DMS153 (cell line): ENCODE results near the gene GCKR.
A peak's percentile ranks its signal among the peaks of the same experiment; 100 is the strongest.

Source experiments
- DNase-seq: peaks from one replicate; lab custom pipeline; 2025; lab: John Stamatoyannopoulos, UW

The GCKR gene, protein sequence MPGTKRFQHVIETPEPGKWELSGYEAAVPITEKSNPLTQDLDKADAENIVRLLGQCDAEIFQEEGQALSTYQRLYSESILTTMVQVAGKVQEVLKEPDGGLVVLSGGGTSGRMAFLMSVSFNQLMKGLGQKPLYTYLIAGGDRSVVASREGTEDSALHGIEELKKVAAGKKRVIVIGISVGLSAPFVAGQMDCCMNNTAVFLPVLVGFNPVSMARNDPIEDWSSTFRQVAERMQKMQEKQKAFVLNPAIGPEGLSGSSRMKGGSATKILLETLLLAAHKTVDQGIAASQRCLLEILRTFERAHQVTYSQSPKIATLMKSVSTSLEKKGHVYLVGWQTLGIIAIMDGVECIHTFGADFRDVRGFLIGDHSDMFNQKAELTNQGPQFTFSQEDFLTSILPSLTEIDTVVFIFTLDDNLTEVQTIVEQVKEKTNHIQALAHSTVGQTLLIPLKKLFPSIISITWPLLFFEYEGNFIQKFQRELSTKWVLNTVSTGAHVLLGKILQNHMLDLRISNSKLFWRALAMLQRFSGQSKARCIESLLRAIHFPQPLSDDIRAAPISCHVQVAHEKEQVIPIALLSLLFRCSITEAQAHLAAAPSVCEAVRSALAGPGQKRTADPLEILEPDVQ

DNA sequence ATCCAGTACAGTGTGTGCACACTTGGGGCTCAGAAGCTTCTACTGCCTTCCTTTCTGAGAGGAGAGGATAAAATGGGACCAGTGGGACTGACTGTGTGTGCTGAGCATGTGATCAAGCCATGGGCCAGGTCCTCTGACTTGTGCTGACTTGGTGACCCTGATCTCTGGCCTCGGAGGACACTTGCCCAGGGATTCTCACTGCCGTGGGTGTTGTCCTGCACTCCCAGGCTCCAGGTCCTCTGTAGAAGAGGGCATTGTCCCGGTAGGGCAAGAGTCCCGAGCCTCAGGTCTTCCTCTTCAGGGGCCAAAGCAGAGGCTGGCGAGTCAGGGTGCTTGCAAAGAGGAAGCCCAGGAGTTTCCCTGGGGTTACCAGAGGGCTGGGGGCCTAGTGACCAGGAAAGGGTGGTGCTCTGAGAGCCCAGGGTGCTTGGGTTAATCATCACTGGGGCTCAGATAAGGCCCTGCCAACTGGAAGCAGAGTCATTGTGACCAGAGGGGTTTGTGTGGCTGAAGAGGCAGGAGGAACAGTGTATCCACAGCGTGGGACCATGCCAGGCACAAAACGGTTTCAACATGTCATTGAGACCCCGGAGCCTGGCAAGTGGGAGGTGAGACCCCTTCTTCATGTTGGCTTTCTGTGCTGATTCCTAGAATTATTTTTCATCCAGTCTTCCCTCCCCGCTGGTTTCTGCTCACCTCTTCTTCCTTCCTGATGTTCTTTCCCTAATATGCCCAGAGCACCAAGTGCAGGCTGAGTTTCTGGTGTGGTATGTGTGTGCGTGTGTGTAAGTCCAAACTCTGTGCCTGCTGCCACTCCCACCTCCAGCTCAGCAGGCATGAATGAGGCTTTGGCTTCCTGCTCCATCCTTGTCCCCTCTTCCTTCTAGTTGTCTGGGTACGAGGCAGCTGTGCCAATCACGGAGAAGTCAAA is at the start of gene GCKR:
Gene GCKR, plus strand, starts transcription at position 483 of the 931 bp plus-strand sequence. Its CDS starts 66 bp downstream, at position 549.
- DNase-seq: no peak

DNA sequence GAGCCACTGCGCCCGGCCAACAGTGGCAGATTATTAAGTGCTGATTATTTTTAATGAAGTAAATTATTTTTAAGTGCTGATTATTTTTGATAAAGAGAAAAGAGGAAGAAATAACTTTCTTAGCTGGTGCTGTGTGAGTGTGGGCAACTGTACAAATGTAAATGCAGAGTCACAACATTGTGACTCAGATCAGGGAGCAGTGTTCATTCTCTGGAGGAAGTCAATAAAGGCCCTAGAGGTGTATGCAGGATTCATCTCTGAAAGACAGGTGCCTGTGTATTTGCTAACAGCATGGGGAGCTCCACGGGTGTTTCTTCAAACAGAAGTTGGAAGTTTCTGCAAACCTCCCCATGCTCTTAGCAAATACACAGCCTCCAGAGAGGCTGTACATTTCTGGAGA is 48.3 kb upstream of the GCKR start:
- no peak for DNase-seq

DNA sequence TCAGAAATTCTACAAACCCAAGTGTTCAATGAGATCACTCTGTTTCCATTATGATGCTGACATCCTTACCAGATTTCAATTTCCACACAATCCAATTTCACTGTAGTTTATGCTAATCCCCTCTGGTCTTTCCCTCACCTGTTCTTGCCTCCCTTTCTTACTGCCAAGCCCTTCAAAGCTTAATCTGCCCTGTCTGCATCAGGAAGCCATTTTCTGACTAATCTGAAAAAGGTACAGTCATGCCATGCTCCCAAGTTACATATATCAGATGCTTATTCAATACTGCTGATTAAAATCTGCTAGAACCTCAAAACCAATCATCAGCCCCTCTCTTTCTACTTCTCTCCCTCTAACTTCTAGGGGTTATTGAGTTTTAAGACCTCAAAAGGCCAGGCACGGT is 45.5 kb upstream of the GCKR start:
- no peak for DNase-seq

DNA sequence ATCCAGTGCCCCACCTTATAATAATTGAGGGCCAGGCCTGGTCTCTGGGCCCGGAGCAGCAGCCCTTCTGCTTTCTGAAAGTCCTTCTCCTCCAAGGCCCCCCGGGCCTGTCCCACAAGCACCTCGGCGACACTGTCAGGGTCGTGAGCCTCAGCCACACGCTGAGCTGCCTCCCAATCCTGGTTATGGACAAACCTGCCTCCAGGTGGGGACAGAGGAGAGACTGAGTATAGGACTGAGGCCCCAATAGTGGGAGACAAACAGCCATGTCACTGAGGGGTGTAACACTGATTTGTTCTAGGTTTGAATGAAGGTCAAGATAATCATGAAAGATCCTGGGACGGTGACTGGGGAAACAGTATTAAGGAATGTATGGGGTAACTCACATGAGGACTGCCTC is 42.7 kb upstream of the GCKR start:
- DNase-seq: no peak

DNA sequence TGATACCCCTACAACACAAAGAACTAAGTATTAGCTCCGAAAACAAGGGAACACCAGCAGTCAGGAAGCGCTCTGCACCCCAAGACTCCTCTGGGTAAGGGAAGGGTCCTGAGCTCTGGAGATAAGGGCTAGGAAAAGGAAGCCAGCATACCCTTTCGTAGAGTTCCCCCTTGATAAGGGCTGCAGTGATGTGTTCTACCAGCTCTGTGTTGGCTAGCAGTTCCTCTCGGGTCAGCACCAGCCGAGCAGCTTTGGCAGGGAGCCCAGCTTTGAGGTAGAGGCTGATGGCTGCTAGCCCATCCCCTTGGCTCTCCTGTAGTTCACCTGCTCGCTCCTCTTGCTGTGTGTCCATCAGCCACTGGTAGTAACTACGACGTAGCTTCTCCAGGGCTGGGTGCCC is 35.5 kb upstream of the GCKR start:
- DNase-seq: no peak

DNA sequence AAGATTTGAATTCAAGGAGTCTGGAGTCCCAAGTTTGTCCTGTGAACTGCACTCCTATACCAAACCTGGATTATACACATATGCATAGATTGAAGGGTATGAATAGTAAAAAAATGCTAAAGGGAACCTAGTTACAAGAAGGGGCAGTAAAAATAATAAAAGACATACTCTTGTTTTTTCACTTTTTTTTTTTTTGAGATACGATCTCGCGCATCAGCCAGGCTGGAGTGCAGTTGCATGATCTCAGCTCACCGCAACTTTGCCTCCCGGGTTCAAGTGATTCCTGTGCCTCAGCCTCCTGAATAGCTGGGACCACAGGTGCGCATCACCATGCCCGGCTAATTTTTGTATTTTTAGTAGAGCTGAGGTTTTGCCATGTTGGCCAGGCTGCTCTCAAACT is 32.2 kb upstream of the GCKR start:
- no peak for DNase-seq

DNA sequence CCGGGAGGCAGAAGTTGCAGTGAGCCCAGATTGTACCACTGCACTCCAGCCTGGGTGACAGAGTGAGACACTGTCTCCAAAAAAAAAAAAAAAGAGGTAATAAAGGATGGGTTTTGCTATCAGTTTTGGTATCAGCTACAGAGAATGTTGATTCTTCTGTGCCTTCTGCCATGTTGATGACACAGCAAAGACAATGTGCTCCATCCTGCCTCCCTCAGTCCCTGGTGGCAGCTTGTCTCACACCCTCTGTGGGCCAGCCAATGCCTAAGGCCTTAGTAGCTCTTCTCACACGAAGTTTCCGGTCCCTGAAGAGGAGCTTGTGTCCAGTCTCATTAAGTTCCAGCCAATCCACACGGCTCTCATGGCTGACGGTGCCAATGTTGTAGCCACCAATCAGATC is 24.7 kb upstream of the GCKR start:
- no peak for DNase-seq

DNA sequence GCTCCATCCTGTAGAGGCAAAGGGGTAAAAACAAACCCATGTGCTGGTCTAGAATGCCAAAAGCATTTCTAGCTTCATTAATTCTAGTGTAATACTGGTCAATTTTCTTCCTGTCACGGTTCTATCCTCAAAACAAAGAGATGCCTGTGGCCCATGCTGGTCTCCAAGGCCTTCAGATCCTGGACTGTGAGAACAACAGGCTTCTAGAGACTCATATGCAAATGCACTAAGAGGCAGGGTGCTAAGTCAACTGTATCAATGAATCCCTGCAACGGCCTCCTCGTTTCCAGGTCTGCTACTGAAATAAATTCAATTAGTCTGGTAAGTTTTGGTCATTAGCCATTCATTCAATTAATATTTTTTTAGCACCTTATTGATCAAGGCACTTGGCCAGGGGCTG is 11.1 kb upstream of the GCKR start:
- no peak for DNase-seq

DNA sequence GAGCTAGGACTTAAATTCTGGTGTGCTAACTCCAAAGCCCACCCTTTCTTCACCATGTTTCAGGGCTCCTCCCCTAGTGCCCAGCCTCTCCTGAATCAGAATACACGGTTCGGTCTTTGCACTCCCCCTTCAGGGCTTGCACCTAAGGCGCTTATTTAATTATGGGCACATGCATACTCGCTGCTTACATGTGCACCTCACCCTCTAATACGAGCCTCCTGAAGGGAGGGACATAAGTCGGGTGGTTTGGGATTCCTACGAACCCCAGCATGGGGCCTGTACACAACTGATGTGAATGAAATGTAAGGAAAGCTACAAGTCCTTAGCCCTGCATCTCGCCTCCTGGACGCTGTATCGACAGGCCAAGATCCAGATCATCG is 7.5 kb upstream of the GCKR start:
- peak; percentile 55 for DNase-seq

DNA sequence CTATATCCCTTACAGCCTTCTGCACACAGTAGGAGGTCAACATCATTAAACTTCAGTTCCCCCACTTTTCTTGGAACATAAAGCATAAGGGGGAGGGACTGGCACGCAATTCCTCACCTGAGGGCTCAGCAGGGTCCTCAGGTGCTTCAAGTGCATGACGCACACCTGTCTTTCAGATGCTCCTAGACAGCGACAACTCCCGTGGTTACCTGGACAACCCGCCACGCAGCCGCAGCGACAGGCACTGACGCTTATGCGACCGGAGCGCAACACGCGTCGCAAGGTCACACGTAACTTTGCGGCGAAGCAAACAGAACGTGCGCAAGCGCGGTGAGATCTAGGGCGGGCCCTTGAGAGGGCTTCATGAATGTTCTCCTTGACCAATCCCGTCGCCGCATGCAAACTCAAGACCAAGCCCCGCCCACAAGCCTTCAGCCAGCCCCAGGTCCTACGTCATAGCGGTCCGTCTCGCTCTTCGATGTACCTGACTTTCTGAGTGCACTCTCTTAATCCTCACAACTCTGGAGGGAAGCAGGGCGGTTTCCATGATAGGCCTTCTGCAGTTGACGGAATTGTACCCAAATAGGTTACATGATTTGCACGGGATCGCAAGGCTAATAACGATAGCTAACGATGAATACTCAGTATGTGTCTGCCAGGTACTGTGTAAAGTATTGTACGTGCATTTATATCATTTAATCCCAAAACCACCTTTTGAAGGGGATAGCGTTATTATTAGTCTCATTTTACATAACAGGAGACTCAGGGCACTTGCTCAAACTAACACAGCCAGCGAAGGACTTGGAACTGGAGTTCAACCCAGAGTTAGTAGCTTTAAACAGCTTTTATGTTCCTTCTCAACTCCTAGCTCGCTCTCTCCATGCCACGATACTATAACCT is 6.9 kb upstream of the GCKR start, which contains the start of gene IFT172:
Gene IFT172, minus strand, starts transcription at position 246 of the 900 bp plus-strand sequence. Its CDS starts 90 bp downstream, at position 156.
- DNase-seq: peak; percentile 100

DNA sequence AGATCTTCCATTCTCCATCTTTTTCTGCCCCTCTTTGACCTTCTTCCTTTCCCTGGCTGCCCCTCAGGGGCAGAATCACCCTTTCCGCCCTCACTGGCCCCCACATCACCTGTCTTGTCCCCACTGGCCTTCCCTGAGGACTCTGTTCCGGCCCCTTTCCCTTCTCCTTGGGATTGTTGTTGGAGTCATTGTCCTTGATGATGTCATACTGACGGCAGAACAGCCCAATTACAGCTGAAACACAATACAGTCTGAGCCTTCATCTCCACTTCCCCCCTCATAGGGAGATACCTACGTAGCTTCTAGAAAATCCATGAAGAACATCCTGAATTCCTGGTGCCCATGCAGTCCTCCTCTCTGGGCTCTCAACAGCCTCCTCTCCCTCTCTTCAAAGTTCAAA is 4.1 kb upstream of the GCKR start:
- no peak for DNase-seq

DNA sequence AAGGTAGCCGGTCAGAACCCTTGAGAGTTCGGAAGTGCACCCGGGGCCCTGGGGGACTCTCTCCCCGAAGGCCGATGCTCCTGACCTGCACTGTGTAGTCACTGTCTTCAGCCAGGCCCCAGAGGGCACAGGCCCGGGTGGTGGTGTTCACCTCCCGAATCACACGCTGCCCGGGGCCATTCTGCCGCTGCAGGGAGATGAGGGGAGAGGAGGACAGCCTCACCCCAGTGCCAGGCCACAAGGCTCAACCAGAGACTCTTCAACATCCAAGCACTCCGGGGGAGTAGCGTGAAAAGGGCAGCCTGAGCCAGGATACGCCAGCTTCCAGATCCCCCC is 2.7 kb upstream of the GCKR start:
- DNase-seq: no peak

DNA sequence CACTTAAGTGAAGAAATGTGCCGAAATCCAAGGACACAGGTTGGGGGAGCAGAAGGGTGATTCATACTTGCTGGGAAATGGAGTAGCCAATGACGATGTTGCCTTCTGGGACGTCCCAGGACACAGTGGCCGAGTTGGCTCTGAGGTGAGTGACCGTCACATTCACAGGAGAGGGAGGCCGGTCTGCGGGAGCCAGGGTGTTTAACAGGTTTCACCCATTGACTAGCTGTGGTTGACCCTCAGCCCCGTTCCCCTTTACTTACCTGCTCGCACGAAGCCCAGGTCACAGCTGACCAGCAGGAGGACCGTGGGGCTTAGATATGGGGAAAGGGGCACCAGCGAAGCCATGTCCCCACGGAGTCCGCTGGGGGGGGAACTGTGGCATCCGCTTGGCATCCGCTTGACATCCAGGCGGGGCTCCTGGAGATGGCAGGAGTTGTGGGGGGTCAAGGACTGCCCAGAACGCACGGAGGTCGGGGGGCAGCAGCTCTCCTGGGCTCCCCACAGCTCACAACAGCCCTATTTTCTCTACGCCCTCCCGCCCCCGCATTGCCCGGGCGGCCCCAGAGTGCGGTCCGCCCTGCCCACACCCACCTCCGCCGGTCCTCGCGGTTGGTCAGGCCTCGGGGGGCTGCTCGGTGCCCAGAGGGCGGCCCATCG is 2.2 kb upstream of the GCKR start:
- no peak for DNase-seq

DNA sequence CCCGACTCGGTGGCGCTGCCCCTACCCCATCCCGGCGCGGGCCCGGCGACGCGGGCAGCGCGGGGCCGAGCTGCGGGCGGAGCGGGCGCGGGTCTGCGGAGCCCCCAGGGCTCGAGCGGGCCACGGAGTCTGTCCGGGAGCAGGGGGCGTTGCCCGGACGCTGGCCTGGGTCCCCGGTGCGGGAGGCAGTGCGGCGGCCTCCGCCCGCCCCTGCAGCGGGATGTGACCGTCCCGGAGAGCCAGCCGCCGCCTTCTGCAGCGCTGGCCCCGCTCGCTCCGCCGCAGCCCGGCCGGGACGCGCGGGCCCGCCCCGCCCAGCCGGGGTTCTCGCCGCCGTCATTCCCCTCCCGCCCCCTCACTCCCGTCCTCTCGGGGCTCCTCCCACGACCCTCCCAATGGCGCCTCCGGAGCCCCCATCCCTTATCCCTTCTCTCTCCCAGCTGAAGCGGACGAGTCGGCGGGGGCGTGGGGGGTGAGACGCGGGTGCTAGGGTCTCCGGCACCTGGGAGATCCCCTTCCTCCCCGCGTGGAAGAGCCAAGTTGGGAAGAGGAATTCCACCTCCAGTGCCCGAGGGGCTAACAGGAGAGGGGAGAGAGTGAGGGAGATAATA is 1.6 kb upstream of the GCKR start, which contains the start of gene FNDC4:
Gene FNDC4, minus strand, starts transcription at position 257 of the 611 bp plus-strand sequence. CDS start 521 bp downstream, outside the sequence.
- no peak for DNase-seq

DNA sequence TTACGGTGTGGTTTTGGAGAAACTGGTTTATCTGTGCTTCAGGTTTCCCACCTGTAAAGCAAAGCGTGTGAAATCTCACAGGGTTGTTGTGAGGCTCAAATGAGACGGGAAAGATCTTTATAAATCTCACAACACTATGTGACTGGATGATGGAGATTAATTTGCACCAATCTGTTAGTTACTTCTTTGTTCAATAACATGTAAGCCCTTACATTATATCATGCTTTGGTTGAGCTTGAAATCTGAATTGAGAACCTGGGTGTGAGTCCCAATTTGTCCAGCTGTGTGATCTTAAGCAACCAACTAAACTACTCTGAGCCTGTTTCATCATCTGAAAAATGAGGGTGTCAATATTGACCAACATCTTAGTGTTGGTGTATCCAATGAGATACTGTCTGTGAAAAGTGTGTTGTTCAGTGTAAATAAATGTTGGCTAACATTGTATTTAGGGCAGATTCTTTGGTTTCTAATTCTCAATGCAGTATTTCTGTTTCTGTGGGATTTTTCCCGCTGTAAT is 741 bp upstream of the GCKR start:
- no peak for DNase-seq

DNA sequence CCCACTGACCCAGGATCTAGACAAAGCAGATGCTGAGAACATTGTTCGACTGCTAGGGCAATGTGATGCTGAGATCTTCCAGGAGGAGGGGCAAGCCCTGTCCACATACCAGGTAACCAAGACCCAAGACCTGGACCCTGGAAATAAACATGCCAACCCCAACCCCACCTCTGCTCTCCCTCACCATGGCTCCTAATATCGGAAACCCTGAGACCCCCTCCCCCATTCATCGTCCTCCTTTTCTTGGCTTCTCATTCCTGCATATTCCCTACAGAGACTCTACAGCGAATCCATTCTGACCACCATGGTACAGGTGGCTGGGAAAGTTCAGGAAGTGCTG is 619 bp downstream of the GCKR start:
- no peak for DNase-seq

DNA sequence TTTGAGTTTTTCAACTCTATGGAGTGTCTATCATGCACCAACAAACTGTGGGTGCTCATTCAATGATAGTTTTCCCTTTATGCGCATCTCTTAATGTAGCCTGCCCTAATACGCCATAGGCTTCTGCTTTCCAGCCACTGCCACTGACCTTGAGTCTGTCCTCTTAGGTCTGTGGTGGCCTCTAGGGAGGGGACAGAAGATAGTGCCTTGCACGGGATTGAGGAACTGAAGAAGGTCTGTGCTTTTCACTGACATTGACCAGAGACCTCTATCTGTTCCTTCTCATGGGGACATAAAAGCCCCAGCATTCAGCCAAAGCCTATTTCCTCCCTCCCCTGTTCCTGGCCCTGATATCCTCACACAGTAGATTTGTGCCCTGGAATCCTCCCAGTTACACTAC is 2.3 kb downstream of the GCKR start:
- DNase-seq: no peak

DNA sequence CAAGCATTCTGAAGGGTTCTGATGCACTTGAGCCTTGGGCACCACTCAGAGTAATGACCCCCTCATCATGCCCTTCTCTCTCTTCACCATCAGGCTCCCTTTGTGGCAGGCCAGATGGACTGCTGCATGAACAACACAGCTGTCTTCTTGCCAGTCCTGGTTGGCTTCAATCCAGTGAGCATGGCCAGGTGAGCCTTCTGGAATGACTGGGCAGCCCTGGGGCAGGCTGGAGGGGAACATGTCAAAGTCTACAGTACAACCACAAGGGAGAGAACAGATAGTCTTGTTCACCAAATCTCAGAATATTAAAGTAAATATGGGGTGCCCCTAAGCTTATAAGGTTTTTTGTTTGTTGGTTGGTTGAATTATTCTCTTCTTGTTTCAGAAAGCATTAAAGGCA is 4.4 kb downstream of the GCKR start:
- no peak for DNase-seq

DNA sequence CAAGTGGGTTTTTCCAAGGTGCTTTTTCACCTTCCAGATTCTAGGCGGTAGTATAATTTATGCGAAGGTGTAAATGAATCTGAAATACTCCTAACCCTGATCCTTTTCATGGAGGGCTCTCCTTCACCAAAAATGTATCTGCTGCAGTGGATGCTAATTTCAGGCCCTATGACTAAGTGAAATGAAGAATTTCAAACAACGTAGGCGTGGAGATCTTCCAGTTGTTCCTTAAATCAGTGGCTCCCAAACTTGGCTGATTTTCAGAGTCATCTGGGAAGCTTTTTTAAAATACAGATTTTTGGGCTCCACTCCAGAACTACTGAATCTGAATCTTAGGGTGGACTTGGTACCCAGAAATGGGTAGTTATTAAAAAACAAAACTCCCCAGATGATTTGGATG is 5.5 kb downstream of the GCKR start:
- no peak for DNase-seq

DNA sequence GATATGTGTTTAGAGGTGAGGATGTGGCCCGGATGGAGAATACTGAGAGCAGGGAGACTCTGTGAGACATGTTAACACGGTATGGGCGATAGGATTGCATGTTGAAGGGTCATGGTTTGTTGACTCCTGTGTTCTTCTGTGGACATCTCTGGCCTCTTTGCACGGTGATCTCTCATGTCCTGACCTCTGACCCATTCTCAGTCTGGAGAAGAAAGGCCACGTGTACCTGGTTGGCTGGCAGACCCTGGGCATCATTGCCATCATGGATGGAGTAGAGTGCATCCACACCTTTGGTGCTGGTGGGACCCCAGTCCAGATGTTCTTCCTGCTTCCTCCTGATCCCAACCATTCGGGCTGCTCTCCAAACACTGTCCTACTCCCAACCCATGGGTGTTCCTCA is 9.9 kb downstream of the GCKR start:
- DNase-seq: no peak
